Panc1 (cell line): ENCODE measurements around the gene TPI1. TPM values are rescaled to one million over a fixed set of nuclear protein-coding genes. Genes with fewer than 3 reads are reported as not detected.

Experiments used
- ATAC-seq: fragments of 200-7000 bp; cut with Tn5 transposase; 2 replicates; pipeline ENCODE4 v1.9.1; 2020; ENCODE audit warnings: mild to moderate bottlenecking, moderate library complexity
- BruUV-seq: library from RNA; stranded (reverse); fragments of 400-500 nt; replicated peaks from 2 replicates; lab custom pipeline; 2021; lab: Mats Ljungman, UMichigan
- CTCF ChIA-PET: fragments of 300-600 bp; sonication (Branson Sonifier 250); formaldehyde crosslinking; loops from one replicate; lab custom pipeline; 2022; ENCODE audit warnings: antibody characterized with exemption; lab: Charles Lee
- POLR2A ChIA-PET: fragments of 300-600 bp; sonication (Branson Sonifier 250); formaldehyde crosslinking; loops from one replicate; lab custom pipeline; 2022; ENCODE audit warnings: antibody characterized with exemption; lab: Charles Lee
- DNase-seq: peaks from one replicate; pipeline ENCODE4 v3.0.0-alpha.2; 2010; ENCODE audit warnings: low read depth, low spot score
- H3K27ac ChIP-seq: 2 replicates; pipeline ENCODE4 v1.5.1; 2011; ENCODE audit warnings: mild to moderate bottlenecking, low read length, inconsistent platforms
- H3K27me3 ChIP-seq: fragments of 200-500 bp; sonication (Bioruptor generic); 2 replicates; pipeline ENCODE4 v1.6.0; 2014; ENCODE audit warnings: low read length, inconsistent platforms; ENCODE audit not compliant: control insufficient read depth, insufficient read depth
- H3K36me3 ChIP-seq: fragments of 200-500 bp; sonication (Bioruptor generic); 2 replicates; pipeline ENCODE4 v1.5.1; 2014; ENCODE audit warnings: inconsistent platforms, mild to moderate bottlenecking, low read length, moderate library complexity; ENCODE audit not compliant: control insufficient read depth, insufficient read depth
- H3K4me1 ChIP-seq: 2 replicates; pipeline ENCODE4 v1.5.1; 2011; ENCODE audit warnings: inconsistent platforms, mild to moderate bottlenecking, low read length, moderate library complexity; ENCODE audit not compliant: control insufficient read depth, insufficient read depth
- H3K4me3 ChIP-seq, 2 experiments: 2 replicates each; pipeline ENCODE4 v1.5.1; 2011 to 2012; ENCODE audit warnings: low read depth in 2 of 2, low read length in 2 of 2, mild to moderate bottlenecking in 2 of 2, inconsistent platforms in 1 of 2, moderate library complexity in 1 of 2
- H3K9me3 ChIP-seq: fragments of 200-500 bp; sonication (Bioruptor generic); 2 replicates; pipeline ENCODE4 v1.5.1; 2014; ENCODE audit warnings: low read depth, mild to moderate bottlenecking, inconsistent platforms, low read length, moderate library complexity; ENCODE audit not compliant: control insufficient read depth, insufficient read depth
- POLR2AphosphoS5 ChIP-seq: IDR thresholded peaks from 2 replicates; pipeline ENCODE4 v1.6.1; 2012; ENCODE audit warnings: mild to moderate bottlenecking, low read depth, low read length, moderate library complexity
- SIN3A ChIP-seq: IDR thresholded peaks from 2 replicates; pipeline ENCODE4 v1.6.1; 2012; ENCODE audit warnings: low read depth, mild to moderate bottlenecking, low read length, moderate library complexity, borderline replicate concordance; ENCODE audit not compliant: insufficient read depth
- TCF7L2 ChIP-seq: IDR thresholded peaks from 2 replicates; pipeline ENCODE4 v1.6.1; 2011; ENCODE audit warnings: mild to moderate bottlenecking, low read depth, low read length, inconsistent platforms
- in situ Hi-C: cut with HindIII; loops from 2 replicates; pipeline ENCODE4 v1.10.0; 2016; ENCODE audit warnings: low sequenced_read_pairs, low pct_unique_long_range_greater_than_20kb
- intact Hi-C: fragments of 100-400 bp; cut with micrococcal nuclease; formaldehyde crosslinking; loops from one replicate; pipeline ENCODE4 v1.10.0; 2022; ENCODE audit not compliant: unreplicated experiment
- total RNA-seq: library from RNA; stranded (reverse); gene quantifications from one replicate; pipeline ENCODE4 v1.2.1, GENCODE V29; 2021; ENCODE audit not compliant: unreplicated experiment
- TF ChIP-seq, protein P1 (sequence below), 2 experiments: IDR thresholded peaks; 2 replicates each; pipeline ENCODE4 v1.6.1; 2011 to 2012; ENCODE audit warnings: low read depth in 2 of 2, control low read depth in 1 of 2, low read length in 1 of 2, mild to moderate bottlenecking in 1 of 2, moderate library complexity in 1 of 2; ENCODE audit not compliant: insufficient read depth in 1 of 2
- TF ChIP-seq, protein P2 (sequence below): fragments of 450-650 bp; IDR thresholded peaks from 2 replicates; pipeline ENCODE4 v1.5.1; 2017; ENCODE audit warnings: mild to moderate bottlenecking

TPI1 gene
- total RNA-seq, 1 experiment from 2014 or later: 693 TPM

DNA sequence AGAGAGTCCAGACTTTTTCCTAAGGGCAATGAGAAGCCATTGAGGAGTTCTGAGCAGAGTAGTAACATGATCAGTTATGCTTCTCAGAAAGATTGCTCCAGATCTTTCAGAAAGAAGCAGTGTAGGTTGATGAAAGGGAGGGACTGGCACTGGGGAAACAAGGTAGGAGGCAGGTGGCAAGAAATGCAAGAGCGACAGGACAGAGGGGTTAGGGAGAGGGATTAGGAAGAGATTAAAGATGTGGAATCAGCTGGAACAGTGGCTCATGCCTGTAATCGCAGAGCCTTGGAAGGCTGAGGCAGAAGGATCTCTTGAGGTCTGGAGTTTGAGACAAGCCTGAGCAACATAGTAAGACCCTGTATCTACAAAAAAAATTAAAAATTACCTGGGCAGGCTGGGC, 19.7 kb upstream of the TPI1 start:
- Histone ChIP-seq H3K4me3 (no peak overlapping the region), H3K36me3 (peaks cover 10% of the 10 kb centered on the region), H3K4me1 (peaks cover 7% of the 10 kb centered on the region), H3K27me3 (no peaks in the 10 kb centered on the region), H3K27ac (no peak overlapping the region), H3K9me3 (no peaks in the 10 kb centered on the region)
- DNase-seq (no peak), ATAC-seq (no peak)
- ChIA-PET CTCF (no interaction called here), POLR2A (no interaction called here)
- no TSS peak for BruUV-seq
- in situ Hi-C loops: no loop called here
- TF ChIP-seq TCF7L2 (no peak), SIN3A (no peak), POLR2AphosphoS5 (no peak)
- TF ChIP-seq, protein P1, sequence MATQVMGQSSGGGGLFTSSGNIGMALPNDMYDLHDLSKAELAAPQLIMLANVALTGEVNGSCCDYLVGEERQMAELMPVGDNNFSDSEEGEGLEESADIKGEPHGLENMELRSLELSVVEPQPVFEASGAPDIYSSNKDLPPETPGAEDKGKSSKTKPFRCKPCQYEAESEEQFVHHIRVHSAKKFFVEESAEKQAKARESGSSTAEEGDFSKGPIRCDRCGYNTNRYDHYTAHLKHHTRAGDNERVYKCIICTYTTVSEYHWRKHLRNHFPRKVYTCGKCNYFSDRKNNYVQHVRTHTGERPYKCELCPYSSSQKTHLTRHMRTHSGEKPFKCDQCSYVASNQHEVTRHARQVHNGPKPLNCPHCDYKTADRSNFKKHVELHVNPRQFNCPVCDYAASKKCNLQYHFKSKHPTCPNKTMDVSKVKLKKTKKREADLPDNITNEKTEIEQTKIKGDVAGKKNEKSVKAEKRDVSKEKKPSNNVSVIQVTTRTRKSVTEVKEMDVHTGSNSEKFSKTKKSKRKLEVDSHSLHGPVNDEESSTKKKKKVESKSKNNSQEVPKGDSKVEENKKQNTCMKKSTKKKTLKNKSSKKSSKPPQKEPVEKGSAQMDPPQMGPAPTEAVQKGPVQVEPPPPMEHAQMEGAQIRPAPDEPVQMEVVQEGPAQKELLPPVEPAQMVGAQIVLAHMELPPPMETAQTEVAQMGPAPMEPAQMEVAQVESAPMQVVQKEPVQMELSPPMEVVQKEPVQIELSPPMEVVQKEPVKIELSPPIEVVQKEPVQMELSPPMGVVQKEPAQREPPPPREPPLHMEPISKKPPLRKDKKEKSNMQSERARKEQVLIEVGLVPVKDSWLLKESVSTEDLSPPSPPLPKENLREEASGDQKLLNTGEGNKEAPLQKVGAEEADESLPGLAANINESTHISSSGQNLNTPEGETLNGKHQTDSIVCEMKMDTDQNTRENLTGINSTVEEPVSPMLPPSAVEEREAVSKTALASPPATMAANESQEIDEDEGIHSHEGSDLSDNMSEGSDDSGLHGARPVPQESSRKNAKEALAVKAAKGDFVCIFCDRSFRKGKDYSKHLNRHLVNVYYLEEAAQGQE (IDR thresholded peaks at IDR 0.05; ENCODE audit: insufficient read depth in 1 of 2, low read depth in 2 of 2, low read length in 1 of 2): no peak
- TF ChIP-seq, protein P2, sequence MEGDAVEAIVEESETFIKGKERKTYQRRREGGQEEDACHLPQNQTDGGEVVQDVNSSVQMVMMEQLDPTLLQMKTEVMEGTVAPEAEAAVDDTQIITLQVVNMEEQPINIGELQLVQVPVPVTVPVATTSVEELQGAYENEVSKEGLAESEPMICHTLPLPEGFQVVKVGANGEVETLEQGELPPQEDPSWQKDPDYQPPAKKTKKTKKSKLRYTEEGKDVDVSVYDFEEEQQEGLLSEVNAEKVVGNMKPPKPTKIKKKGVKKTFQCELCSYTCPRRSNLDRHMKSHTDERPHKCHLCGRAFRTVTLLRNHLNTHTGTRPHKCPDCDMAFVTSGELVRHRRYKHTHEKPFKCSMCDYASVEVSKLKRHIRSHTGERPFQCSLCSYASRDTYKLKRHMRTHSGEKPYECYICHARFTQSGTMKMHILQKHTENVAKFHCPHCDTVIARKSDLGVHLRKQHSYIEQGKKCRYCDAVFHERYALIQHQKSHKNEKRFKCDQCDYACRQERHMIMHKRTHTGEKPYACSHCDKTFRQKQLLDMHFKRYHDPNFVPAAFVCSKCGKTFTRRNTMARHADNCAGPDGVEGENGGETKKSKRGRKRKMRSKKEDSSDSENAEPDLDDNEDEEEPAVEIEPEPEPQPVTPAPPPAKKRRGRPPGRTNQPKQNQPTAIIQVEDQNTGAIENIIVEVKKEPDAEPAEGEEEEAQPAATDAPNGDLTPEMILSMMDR: no peak
- intact Hi-C loops: no loop called here

DNA sequence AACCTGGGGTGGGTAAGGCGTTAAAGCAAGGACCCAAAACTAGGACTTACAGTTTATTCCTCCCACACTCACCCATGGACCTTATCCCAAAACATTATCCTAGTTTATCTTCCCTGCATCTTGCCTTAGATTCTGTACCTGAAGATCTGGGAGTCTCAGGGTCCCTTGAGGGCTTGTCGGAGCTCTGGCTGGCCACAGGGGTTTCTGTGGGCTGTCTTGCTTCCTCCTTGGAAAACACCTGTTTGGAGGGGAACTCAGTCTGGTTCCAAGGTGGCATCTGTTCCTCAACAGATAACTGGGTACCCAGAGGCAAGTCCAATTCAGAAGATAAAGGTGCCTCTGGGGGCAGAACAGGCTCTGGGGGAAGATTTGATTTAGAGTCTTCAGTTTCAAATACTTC, 17.9 kb upstream of the TPI1 start:
- no peaks in the 10 kb centered on the region for H3K9me3 ChIP-seq
- H3K36me3 ChIP-seq: peaks cover 10% of the 10 kb centered on the region
- ChIA-PET POLR2A (interaction anchor here (0.5 kb wide), 1 partner anchor 60 kb away, joined by 4 read pairs; no protein-coding TSS in a partner anchor), CTCF (no interaction called here)
- DNase-seq: no peak
- in situ Hi-C loops (no loop called here), intact Hi-C loops (no loop called here)
- peaks cover 15% of the 10 kb centered on the region for H3K4me1 ChIP-seq
- no peak for ATAC-seq
- H3K4me3 ChIP-seq: no peak overlapping the region; a peak in 1 of 4 replicates
- no TSS peak for BruUV-seq
- TF ChIP-seq, protein P2: no peak
- TF ChIP-seq POLR2AphosphoS5: no peak
- TF ChIP-seq, protein P1 (IDR thresholded peaks at IDR 0.05; ENCODE audit: insufficient read depth in 1 of 2, low read depth in 2 of 2, low read length in 1 of 2): no peak
- TF ChIP-seq TCF7L2: no peak
- no peak for TF ChIP-seq SIN3A
- no peak overlapping the region for H3K27ac ChIP-seq
- no peaks in the 10 kb centered on the region for H3K27me3 ChIP-seq
